Thyroid gland (tissue), 4 donors: ENCODE measurements around the gene BCL10. TPM values are rescaled to one million over a fixed set of nuclear protein-coding genes. Genes with fewer than 3 reads are reported as not detected.
A peak's percentile ranks its signal among the peaks of the same experiment; 100 is the strongest.

Source experiments
- DNase-seq, 2 donors: peaks; one replicate each; pipeline ENCODE4 v3.0.0-alpha.2; 2019
- H3K27ac ChIP-seq, 3 donors: fragments of 200-600 bp; sonication (generic); 1 replicate in 2 of 3; 2 replicates in 1 of 3; pipeline ENCODE4 v1.5.1; 2016 to 2019; ENCODE audit warnings: mild to moderate bottlenecking in 1 of 3, moderate library complexity in 1 of 3
- H3K27me3 ChIP-seq: fragments of 200-600 bp; sonication (generic); one replicate; pipeline ENCODE4 v1.5.1; 2019
- H3K36me3 ChIP-seq, 2 donors: fragments of 200-600 bp; sonication (generic); one replicate each; pipeline ENCODE4 v1.5.1; 2016 to 2019
- H3K4me1 ChIP-seq, 2 donors: fragments of 200-600 bp; sonication (generic); one replicate each; pipeline ENCODE4 v1.5.1; 2017 to 2019
- H3K4me3 ChIP-seq, 3 donors: fragments of 200-600 bp; sonication (generic); replicated peaks in 1 of 3; 1 replicate in 2 of 3; 2 replicates in 1 of 3; pipeline ENCODE4 v1.5.1; 2016; ENCODE audit warnings: mild to moderate bottlenecking in 1 of 3
- H3K9me3 ChIP-seq: fragments of 200-600 bp; sonication (generic); one replicate; pipeline ENCODE4 v1.5.1; 2017
- CTCF ChIP-seq, 6 experiments: fragments of 200-600 bp in 3 of 6; fragments of 450-650 bp in 3 of 6; sonication (generic) in 3 of 6; IDR thresholded peaks; one replicate each; pipeline ENCODE4 v1.5.1; 2016 to 2019; ENCODE audit warnings: antibody characterized with exemption in 6 of 6, mild to moderate bottlenecking in 2 of 6, inconsistent platforms in 1 of 6, moderate library complexity in 1 of 6
- POLR2A ChIP-seq, 2 donors: fragments of 450-650 bp; IDR thresholded peaks; one replicate each; pipeline ENCODE4 v1.6.1; 2017; ENCODE audit warnings: antibody characterized with exemption in 2 of 2, mild to moderate bottlenecking in 2 of 2, moderate library complexity in 1 of 2
- WGBS, 2 donors: methylation state at CpG; one replicate each; pipeline ENCODE4 v1.1.5; 2017; 5-methylcytosine and 5-hydroxymethylcytosine counted together
- intact Hi-C: fragments of 100-400 bp; cut with DNase I; formaldehyde crosslinking; loops from one replicate; pipeline ENCODE4 v1.15.1; 2023
- total RNA-seq, 4 donors: library from RNA; depleted of rRNA; stranded (reverse); fragments of >200 nt; gene quantifications; one replicate each; pipeline ENCODE4 v1.2.3, GENCODE V29; 2016

Gene BCL10
- total RNA-seq, 4 donors from 2014 or later: 13.6 to 28.5 (median 15.1) TPM

GRCh38 chr1:85224734-85225623 lies 51.5 kb downstream of the BCL10 start:
- no peaks in the 10 kb centered on the region for H3K36me3 ChIP-seq
- intact Hi-C loops: no loop called here
- H3K27me3 ChIP-seq: no peaks in the 10 kb centered on the region
- 40 to 47% methylated on average over 3 of the region's 3 CpGs for WGBS, 2 donors
- TF ChIP-seq POLR2A (IDR thresholded peaks at IDR 0.05): no peak
- DNase-seq: peak; percentile 61 to 73
- H3K4me3 ChIP-seq: no peak overlapping the region
- H3K4me1 ChIP-seq: peaks cover 20 to 21% of the 10 kb centered on the region in 2 donors
- no peaks in the 10 kb centered on the region for H3K9me3 ChIP-seq
- H3K27ac ChIP-seq: peak overlapping the region; percentile 2 to 71 (median 62)

DNA sequence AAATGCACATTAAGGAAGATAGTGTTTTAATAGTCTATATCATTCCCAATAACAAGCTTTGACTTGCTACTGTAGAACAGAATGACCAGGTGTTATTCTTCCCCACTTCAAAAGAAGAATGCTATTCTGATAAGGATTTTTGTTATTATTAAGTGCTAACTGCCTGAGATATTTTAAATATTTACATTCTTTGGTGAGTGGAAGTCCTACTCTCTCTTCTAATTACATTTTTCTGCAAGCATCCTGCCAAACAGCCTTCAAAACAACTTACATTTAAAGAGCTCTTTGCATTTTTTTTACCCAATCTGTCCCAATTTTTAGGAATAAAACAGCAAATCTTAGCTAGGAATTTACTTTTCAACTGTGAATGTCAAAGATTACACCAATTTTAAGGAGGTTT lies 52.1 kb downstream of the BCL10 start:
- intact Hi-C loops: no loop called here

GRCh38 chr1:85223334-85223733 lies 53.1 kb downstream of the BCL10 start:
- H3K4me3 ChIP-seq: no peak overlapping the region
- no peaks in the 10 kb centered on the region for H3K36me3 ChIP-seq
- no peaks in the 10 kb centered on the region for H3K9me3 ChIP-seq
- 82 to 84% methylated on average over 5 of the region's 5 CpGs for WGBS, 2 donors
- intact Hi-C loops: no loop called here
- peaks cover 20 to 21% of the 10 kb centered on the region in 2 donors for H3K4me1 ChIP-seq
- H3K27me3 ChIP-seq: no peaks in the 10 kb centered on the region
- no peak for DNase-seq
- H3K27ac ChIP-seq: no peak overlapping the region
- TF ChIP-seq POLR2A (IDR thresholded peaks at IDR 0.05) (no peak), CTCF (IDR thresholded peaks at IDR 0.05) (no peak)

More for the DNA sequence above, 52.1 kb downstream of the BCL10 start:
- no peak for DNase-seq
- TF ChIP-seq CTCF (IDR thresholded peaks at IDR 0.05) (no peak), POLR2A (IDR thresholded peaks at IDR 0.05) (no peak)
- Histone ChIP-seq H3K27ac (peak overlapping the region in 2 of 3 donors; percentile 62 to 71), H3K4me1 (peaks cover 20 to 21% of the 10 kb centered on the region in 2 donors), H3K9me3 (no peaks in the 10 kb centered on the region), H3K4me3 (no peak overlapping the region), H3K36me3 (no peaks in the 10 kb centered on the region), H3K27me3 (no peaks in the 10 kb centered on the region)

GRCh38 chr1:85220756-85221201 lies 55.7 kb downstream of the BCL10 start:
- peaks cover 16 to 18% of the 10 kb centered on the region in 2 donors for H3K4me1 ChIP-seq
- intact Hi-C loops: no loop called here
- TF ChIP-seq POLR2A (IDR thresholded peaks at IDR 0.05): no peak
- TF ChIP-seq CTCF (IDR thresholded peaks at IDR 0.05): no peak

GRCh38 chr1:85219853-85220610 lies 56.4 kb downstream of the BCL10 start:
- Histone ChIP-seq H3K36me3 (no peaks in the 10 kb centered on the region), H3K27ac (no peak overlapping the region), H3K4me1 (peaks cover 9 to 10% of the 10 kb centered on the region in 2 donors), H3K9me3 (no peaks in the 10 kb centered on the region), H3K4me3 (no peak overlapping the region), H3K27me3 (no peaks in the 10 kb centered on the region)
- no peak for DNase-seq
- TF ChIP-seq POLR2A (IDR thresholded peaks at IDR 0.05) (no peak), CTCF (IDR thresholded peaks at IDR 0.05) (no peak)
- WGBS, 2 donors: 88 to 93% methylated on average over 2 of the region's 2 CpGs
- intact Hi-C loops: no loop called here

More at GRCh38 chr1:85220756-85221201, 55.7 kb downstream of the BCL10 start:
- H3K4me3 ChIP-seq: no peak overlapping the region
- WGBS, 2 donors: 46 to 49% methylated on average over 7 of the region's 7 CpGs
- no peaks in the 10 kb centered on the region for H3K36me3 ChIP-seq
- H3K9me3 ChIP-seq: no peaks in the 10 kb centered on the region
- DNase-seq: no peak
- no peaks in the 10 kb centered on the region for H3K27me3 ChIP-seq
- H3K27ac ChIP-seq: no peak overlapping the region
